Thyroid gland (tissue), 4 donors: Measurements from ENCODE around the gene FMN2.

Experiments used
- POLR2A ChIP-seq, 2 donors: fragments of 450-650 bp; IDR thresholded peaks; one replicate each; pipeline ENCODE4 v1.6.1; 2017; ENCODE audit warnings: antibody characterized with exemption in 2 of 2, mild to moderate bottlenecking in 2 of 2, moderate library complexity in 1 of 2
- TF ChIP-seq, protein P1 (sequence below), 6 experiments: fragments of 200-600 bp in 3 of 6; fragments of 450-650 bp in 3 of 6; sonication (generic) in 3 of 6; IDR thresholded peaks; one replicate each; pipeline ENCODE4 v1.5.1; 2016 to 2019; ENCODE audit warnings: antibody characterized with exemption in 6 of 6, mild to moderate bottlenecking in 2 of 6, inconsistent platforms in 1 of 6, moderate library complexity in 1 of 6

DNA sequence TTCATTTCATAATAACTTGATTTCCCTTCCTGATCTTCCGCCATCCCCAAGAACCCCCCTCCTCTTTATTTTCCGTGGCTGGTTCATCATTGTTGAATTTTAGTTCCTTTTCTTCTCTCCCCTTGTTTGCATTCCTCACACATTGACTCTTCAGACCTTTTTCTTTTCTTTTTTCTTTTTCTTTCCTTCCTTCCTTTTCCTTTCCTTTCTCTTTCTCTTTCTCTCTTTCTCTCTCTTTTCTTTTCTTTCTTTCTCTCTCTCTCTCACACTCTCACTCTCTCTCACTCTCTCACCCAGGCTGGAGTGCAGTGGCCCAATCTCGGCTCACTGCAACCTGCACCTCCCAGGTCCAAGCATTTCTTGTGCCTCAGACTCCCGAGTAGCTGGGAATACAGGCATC is 231.3 kb downstream of the FMN2 start:
- TF ChIP-seq, protein P1, sequence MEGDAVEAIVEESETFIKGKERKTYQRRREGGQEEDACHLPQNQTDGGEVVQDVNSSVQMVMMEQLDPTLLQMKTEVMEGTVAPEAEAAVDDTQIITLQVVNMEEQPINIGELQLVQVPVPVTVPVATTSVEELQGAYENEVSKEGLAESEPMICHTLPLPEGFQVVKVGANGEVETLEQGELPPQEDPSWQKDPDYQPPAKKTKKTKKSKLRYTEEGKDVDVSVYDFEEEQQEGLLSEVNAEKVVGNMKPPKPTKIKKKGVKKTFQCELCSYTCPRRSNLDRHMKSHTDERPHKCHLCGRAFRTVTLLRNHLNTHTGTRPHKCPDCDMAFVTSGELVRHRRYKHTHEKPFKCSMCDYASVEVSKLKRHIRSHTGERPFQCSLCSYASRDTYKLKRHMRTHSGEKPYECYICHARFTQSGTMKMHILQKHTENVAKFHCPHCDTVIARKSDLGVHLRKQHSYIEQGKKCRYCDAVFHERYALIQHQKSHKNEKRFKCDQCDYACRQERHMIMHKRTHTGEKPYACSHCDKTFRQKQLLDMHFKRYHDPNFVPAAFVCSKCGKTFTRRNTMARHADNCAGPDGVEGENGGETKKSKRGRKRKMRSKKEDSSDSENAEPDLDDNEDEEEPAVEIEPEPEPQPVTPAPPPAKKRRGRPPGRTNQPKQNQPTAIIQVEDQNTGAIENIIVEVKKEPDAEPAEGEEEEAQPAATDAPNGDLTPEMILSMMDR (IDR thresholded peaks at IDR 0.05): no peak
- no peak for TF ChIP-seq POLR2A (IDR thresholded peaks at IDR 0.05)
